ENCODE measurements around the gene PTPRG.

The PTPRG gene

GRCh38 chr3:62142331-62143085, 581.1 kb downstream of the PTPRG start:
- no peak for DNase-seq

GRCh38 chr3:62143843-62144450, 582.6 kb downstream of the PTPRG start:
- DNase-seq: no peak

GRCh38 chr3:62144482-62144881, 583.1 kb downstream of the PTPRG start:
- DNase-seq: no peak

GRCh38 chr3:62145086-62145757, 583.9 kb downstream of the PTPRG start:
- DNase-seq: no peak

GRCh38 chr3:62149539-62149938, 588.2 kb downstream of the PTPRG start:
- DNase-seq: no peak

GRCh38 chr3:62149962-62150361, 588.6 kb downstream of the PTPRG start:
- peak; percentile 86 for DNase-seq

GRCh38 chr3:62151591-62151990, 590.2 kb downstream of the PTPRG start:
- DNase-seq: peak; percentile 39

- no peak for DNase-seq
Measured at GRCh38 chr3:62153231-62153630, 591.9 kb downstream of the PTPRG start.

GRCh38 chr3:62154457-62155148, 593.2 kb downstream of the PTPRG start:
- no peak for DNase-seq

GRCh38 chr3:62159056-62159708, 597.8 kb downstream of the PTPRG start:
- DNase-seq: no peak

GRCh38 chr3:62159709-62160092, 598.3 kb downstream of the PTPRG start:
- DNase-seq: no peak

GRCh38 chr3:62161371-62161770, 600.0 kb downstream of the PTPRG start:
- DNase-seq: peak; percentile 64

GRCh38 chr3:62164196-62164595, 602.8 kb downstream of the PTPRG start:
- no peak for DNase-seq

GRCh38 chr3:62164746-62165145, 603.4 kb downstream of the PTPRG start:
- DNase-seq: no peak

- no peak for DNase-seq
Measured at GRCh38 chr3:62167566-62168262, 606.3 kb downstream of the PTPRG start.

GRCh38 chr3:62168356-62168755, 607.0 kb downstream of the PTPRG start:
- DNase-seq: no peak

- DNase-seq: peak; percentile 30
Measured at GRCh38 chr3:62169906-62170660, 608.7 kb downstream of the PTPRG start.

- DNase-seq: no peak
Measured at GRCh38 chr3:62171789-62172188, 610.4 kb downstream of the PTPRG start.

GRCh38 chr3:62172199-62172598, 610.8 kb downstream of the PTPRG start:
- DNase-seq: no peak

GRCh38 chr3:62173939-62174515, 612.7 kb downstream of the PTPRG start:
- DNase-seq: no peak

GRCh38 chr3:62175161-62175560, 613.8 kb downstream of the PTPRG start:
- DNase-seq: no peak

Measured in HCEC 1CT (cell line).